Activated CD8-positive, alpha-beta T cell treated with anti-CD3 and anti-CD28 coated beads, Interleukin-2, amount 10 ng/mL, durations not matched to agents 7 days and 5 days (primary cell): ENCODE results near the gene PCDHGB6. TPM values are rescaled to one million over a fixed set of nuclear protein-coding genes. Genes with fewer than 3 reads are reported as not detected.
"Not testable (repeated sequence)": the region's sequence is repeated elsewhere in the genome, so short reads cannot be mapped to it uniquely, and the experiment has no call there.

Source experiments
- ATAC-seq: fragments of 150-1000 bp; cut with Tn5 transposase; one replicate; pipeline ENCODE4 v1.10.0; 2021; ENCODE audit warnings: moderate library complexity
- CTCF ChIA-PET: fragments of 350-600 bp; sonication (Branson Sonifier 250); formaldehyde crosslinking; loops from one replicate; lab custom pipeline; 2021; ENCODE audit warnings: antibody characterized with exemption; lab: Charles Lee
- POLR2A ChIA-PET: fragments of 350-600 bp; sonication (Branson Sonifier 250); formaldehyde crosslinking; loops from one replicate; lab custom pipeline; 2021; ENCODE audit warnings: antibody characterized with exemption; lab: Charles Lee
- DNase-seq: peaks from one replicate; pipeline ENCODE4 v3.0.0-alpha.2; 2020
- H3K27ac Mint-ChIP-seq: one replicate; pipeline ENCODE4 v1.8.0; 2021; ENCODE audit warnings: mild to moderate bottlenecking, mixed read lengths
- H3K27me3 Mint-ChIP-seq: one replicate; pipeline ENCODE4 v1.8.0; 2021; ENCODE audit warnings: low read depth, mixed read lengths
- H3K36me3 Mint-ChIP-seq: one replicate; pipeline ENCODE4 v1.8.0; 2021; ENCODE audit warnings: low read depth, mixed read lengths
- H3K4me1 Mint-ChIP-seq: one replicate; pipeline ENCODE4 v1.8.0; 2021; ENCODE audit warnings: low read depth, mixed read lengths
- H3K4me3 Mint-ChIP-seq: one replicate; pipeline ENCODE4 v1.8.0; 2021; ENCODE audit warnings: mild to moderate bottlenecking, mixed read lengths
- H3K9me3 Mint-ChIP-seq: one replicate; pipeline ENCODE4 v1.8.0; 2022; ENCODE audit warnings: mixed read lengths; ENCODE audit not compliant: insufficient read depth
- total RNA-seq, 2 experiments: library from RNA; stranded (reverse); gene quantifications; one replicate each; pipeline ENCODE4 v1.2.3, GENCODE V29; 2021

Gene PCDHGB6
- total RNA-seq, result not detected

DNA sequence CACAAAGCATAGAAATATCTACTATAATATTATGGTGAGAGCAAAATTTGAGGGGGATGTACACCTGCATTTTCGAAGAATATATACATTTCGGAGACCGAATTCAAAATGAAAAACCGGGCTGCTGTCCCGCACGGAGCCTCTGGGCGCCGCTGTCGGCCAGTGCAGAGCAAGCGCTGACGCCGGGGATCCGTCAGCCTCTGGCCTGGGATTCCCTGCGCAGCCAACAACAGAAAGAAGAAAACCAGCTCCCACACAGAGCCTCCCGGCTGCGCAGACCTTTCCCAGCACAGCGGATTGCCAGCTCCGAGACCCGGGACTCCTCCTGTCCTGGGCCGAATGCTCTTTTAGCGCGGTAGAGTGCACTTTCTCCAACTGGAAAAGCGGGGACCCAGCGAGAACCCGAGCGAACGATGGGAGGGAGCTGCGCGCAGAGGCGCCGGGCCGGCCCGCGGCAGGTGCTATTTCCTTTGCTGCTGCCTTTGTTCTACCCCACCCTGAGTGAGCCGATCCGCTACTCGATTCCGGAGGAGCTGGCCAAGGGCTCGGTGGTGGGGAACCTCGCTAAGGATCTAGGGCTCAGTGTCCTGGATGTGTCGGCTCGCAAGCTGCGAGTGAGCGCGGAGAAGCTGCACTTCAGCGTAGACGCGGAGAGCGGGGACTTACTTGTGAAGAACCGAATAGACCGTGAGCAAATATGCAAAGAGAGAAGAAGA is at the start of gene PCDHGB6:
Gene PCDHGB6, plus strand, starts transcription at position 232 of the 716 bp plus-strand sequence. Its CDS starts 182 bp downstream, at position 414.
- CTCF ChIA-PET, result interaction anchor here (0.6 to 1.9 kb wide), 7 partner anchors 10 to 156 kb away, joined by 3 to 6 read pairs (median 4); partner anchors contain the start of genes PCDHGB7 and TAF7
- ATAC-seq, POLR2A ChIA-PET, H3K27ac Mint-ChIP-seq, H3K4me1 Mint-ChIP-seq, DNase-seq: not testable (repeated sequence)
- Mint-ChIP-seq H3K4me3 (peak within 1 kb of the TSS; percentile 25), H3K9me3 (peaks cover 24% of the 10 kb centered on the region), H3K27me3 (peaks cover 49% of the 10 kb centered on the region), H3K36me3 (peaks cover 13% of the 10 kb centered on the region)

DNA sequence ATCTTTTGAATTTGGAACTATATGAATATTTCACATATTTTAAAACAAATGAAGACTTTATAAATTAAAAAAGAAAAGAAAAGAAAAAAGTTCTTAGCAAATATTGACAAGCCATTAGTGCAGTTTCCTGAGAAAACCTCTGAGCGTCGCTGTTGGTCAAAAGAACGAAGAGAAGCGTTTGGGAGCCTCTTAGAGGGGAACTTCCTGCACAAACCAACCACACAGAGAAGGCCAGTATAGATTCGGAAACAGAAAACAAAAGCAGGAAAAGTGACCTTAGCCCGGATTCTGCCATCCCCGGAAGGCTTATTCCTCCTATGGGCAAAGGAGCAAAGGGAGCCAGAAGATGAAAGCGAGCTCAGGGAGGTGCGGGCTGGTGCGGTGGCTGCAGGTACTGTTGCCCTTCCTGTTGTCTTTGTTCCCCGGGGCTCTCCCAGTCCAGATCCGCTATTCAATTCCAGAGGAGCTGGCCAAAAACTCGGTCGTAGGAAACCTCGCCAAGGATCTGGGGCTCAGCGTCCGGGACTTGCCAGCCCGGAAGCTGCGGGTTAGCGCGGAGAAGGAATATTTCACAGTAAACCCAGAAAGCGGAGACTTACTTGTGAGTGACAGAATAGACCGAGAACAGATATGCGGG is 47.9 kb upstream of the PCDHGB6 start, which contains the start of gene PCDHGB2:
Gene PCDHGB2, plus strand, starts transcription at position 205 of the 637 bp plus-strand sequence. Its CDS starts 142 bp downstream, at position 347.
- Mint-ChIP-seq H3K4me1 (peaks cover 2% of the 10 kb centered on the region), H3K4me3 (peak within 1 kb of the TSS; percentile 54), H3K27ac (no peak within 1 kb of the TSS), H3K9me3 (peaks cover 38% of the 10 kb centered on the region), H3K27me3 (peaks cover 44% of the 10 kb centered on the region), H3K36me3 (peaks cover 29% of the 10 kb centered on the region)
- DNase-seq (peak; percentile 36), ATAC-seq (peak; percentile 55)
- CTCF ChIA-PET, result interaction anchor here (0.7 to 1.6 kb wide), 12 partner anchors 10 to 204 kb away, joined by 3 to 8 read pairs (median 4); partner anchors contain the start of genes PCDHGA10, PCDHGA12, PCDHGA3 and PCDHGB1
- POLR2A ChIA-PET, result no interaction called here

DNA sequence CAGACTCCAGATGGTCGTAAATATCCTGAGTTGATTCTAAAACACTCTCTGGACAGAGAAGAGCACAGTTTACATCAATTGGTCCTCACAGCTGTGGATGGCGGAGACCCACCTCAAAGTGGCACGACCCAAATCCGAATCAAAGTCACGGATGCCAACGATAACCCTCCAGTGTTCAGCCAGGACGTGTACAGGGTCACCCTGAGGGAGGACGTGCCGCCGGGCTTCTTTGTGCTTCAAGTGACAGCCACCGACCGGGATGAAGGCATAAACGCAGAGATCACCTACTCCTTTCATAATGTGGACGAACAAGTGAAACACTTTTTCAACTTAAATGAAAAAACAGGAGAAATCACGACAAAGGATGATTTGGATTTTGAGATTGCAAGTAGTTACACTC is 47.1 kb upstream of the PCDHGB6 start:
- H3K36me3 Mint-ChIP-seq, result peaks cover 35% of the 10 kb centered on the region

DNA sequence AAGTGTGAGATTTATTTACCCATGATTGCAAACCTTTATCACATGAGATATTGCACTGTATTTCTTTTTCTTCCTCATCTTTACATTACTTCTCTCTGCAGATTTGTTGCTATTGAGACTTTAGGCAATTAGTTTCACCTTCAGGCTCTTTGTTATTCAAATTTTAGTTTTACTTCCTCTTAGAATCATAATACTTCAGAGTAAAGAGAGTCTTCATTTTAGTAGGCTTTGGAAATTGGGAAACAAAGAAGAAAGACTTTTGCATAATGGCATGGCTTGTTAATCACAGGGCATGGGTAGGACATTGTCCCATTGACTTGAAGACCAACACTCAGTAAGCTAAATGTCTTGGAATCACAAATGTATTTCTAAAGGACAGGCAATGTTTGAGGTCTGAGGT is 45.1 kb upstream of the PCDHGB6 start:
- no peak for DNase-seq
- no peak overlapping the region for H3K27ac Mint-ChIP-seq
- H3K9me3 Mint-ChIP-seq, result peaks cover 55% of the 10 kb centered on the region
- ChIA-PET POLR2A (interaction anchor here (1.2 kb wide), 1 partner anchor 42 kb away, joined by 3 read pairs; the partner anchor contains the start of gene TAF7), CTCF (no interaction called here)
- peaks cover 2% of the 10 kb centered on the region for H3K4me1 Mint-ChIP-seq
- no peak for ATAC-seq
- H3K27me3 Mint-ChIP-seq, result peaks cover 53% of the 10 kb centered on the region
- H3K36me3 Mint-ChIP-seq, result peaks cover 37% of the 10 kb centered on the region
- H3K4me3 Mint-ChIP-seq, result no peak overlapping the region

More for the DNA sequence above, 47.1 kb upstream of the PCDHGB6 start:
- ChIA-PET CTCF (interaction anchor here (0.8 to 1.3 kb wide), 4 partner anchors 10 to 203 kb away, joined by 3 to 8 read pairs (median 4); partner anchors contain the start of genes PCDHGA10, PCDHGB1 and TAF7), POLR2A (no interaction called here)
- Mint-ChIP-seq H3K4me1 (peaks cover 2% of the 10 kb centered on the region), H3K27ac (no peak overlapping the region), H3K4me3 (peak overlapping the region; percentile 6), H3K27me3 (peaks cover 47% of the 10 kb centered on the region), H3K9me3 (peaks cover 45% of the 10 kb centered on the region)
- DNase-seq (no peak), ATAC-seq (no peak)

DNA sequence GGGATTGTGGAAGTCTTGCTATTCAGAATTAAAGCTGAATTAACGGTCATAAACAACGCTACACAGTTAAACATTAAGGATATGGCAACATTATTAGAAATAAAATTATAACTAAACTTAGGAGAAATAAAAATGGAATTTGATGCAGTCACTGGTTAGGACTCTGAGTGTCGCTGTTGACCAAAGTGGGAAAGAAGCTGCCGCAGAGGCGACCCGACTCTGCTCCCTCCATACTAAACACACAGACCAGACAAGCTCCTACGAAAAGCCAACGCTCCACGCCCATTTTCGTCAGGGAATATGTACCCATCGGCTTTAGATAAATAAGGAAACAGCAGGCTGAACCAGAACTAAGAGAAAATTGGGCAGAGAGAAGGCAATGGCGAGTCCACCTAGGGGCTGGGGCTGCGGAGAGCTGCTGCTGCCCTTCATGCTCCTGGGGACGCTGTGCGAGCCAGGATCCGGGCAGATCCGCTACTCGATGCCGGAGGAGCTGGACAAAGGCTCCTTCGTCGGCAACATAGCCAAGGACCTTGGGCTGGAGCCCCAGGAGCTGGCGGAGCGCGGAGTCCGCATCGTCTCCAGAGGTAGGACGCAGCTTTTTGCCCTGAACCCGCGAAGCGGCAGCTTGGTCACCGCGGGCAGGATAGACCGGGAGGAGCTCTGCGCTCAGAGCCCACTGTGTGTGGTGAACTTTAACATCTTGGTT is 43.7 kb upstream of the PCDHGB6 start, which contains the start of gene PCDHGA5:
Gene PCDHGA5, plus strand, starts transcription at position 211 of the 709 bp plus-strand sequence. Its CDS starts 169 bp downstream, at position 380.
- Mint-ChIP-seq H3K27ac (peak within 1 kb of the TSS; percentile 46), H3K4me1 (peaks cover 2% of the 10 kb centered on the region), H3K9me3 (peaks cover 55% of the 10 kb centered on the region), H3K36me3 (peaks cover 37% of the 10 kb centered on the region), H3K4me3 (peak within 1 kb of the TSS; percentile 28), H3K27me3 (peaks cover 51% of the 10 kb centered on the region)
- no peak for ATAC-seq
- no peak for DNase-seq
- POLR2A ChIA-PET, result no interaction called here
- CTCF ChIA-PET, result interaction anchor here (1.0 to 1.2 kb wide), 6 partner anchors 22 to 57 kb away, joined by 3 to 5 read pairs (median 3); partner anchors contain the start of genes PCDHGA10, PCDHGA11, PCDHGB5 and TAF7

DNA sequence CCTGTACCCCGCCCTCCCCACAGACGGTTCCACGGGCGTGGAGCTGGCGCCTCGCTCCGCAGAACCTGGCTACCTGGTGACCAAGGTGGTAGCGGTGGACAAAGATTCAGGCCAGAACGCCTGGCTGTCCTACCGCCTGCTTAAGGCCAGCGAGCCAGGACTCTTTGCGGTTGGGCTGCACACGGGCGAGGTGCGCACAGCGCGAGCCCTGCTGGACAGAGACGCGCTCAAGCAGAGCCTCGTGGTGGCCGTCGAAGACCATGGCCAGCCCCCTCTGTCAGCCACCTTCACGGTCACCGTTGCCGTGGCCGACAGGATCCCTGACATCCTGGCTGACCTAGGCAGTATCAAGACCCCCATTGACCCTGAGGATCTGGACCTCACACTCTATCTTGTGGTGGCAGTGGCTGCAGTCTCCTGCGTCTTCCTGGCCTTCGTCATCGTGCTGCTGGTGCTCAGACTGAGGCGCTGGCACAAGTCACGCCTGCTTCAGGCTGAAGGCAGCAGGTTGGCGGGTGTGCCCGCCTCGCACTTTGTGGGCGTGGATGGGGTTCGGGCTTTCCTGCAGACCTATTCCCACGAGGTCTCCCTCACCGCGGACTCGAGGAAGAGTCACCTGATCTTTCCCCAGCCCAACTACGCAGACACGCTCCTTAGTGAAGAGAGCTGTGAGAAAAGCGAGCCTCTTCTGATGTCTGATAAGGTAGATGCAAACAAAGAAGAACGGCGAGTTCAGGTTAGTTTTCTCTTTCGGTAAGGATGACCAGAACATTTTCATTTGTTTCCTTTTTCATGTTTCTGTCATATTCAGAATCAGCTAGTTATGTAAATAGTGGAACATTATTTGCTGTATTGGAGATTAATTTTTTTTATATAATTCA is 41.6 kb upstream of the PCDHGB6 start:
- Mint-ChIP-seq H3K36me3 (peaks cover 28% of the 10 kb centered on the region), H3K27me3 (peaks cover 56% of the 10 kb centered on the region), H3K27ac (no peak overlapping the region), H3K9me3 (peaks cover 48% of the 10 kb centered on the region), H3K4me1 (peaks cover 8% of the 10 kb centered on the region), H3K4me3 (peak overlapping the region; percentile 38)
- ATAC-seq (no peak), DNase-seq (no peak)
- ChIA-PET POLR2A (no interaction called here), CTCF (no interaction called here)

DNA sequence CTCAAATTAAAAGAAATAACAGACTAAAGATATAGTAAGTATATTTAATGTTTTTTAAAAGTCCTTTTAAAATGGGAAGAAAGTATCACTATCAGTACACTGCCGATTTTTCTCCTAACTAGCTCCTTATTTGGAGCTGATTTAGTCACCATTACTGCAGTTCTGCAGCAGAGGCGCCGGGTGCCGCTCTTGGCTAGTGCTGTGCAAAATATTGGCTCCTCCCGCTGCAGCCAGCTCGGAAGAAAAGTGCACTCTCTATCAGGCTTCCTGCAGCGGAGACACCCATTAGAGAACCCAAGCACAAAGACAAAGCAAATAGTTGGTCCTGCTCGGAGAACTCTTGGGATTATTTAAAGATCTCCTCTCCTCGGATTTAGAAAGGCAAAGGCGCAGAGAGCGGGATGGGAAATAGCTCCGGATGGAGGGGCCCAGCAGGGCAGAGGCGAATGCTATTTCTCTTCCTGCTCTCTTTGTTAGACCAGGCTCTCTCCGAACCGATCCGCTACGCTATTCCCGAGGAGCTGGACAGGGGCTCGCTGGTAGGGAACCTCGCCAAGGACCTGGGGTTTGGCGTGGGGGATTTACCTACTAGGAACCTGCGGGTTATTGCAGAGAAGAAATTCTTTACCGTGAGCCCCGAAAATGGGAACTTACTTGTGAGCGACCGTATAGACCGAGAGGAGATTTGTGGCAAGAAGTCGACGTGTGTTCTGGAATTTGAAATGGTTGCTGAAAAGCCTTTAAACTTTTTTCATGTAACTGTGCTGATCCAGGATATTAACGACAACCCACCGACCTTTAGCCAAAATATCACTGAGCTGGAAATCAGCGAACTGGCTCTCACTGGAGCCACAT is 37.6 kb upstream of the PCDHGB6 start, which contains the start of gene PCDHGB3:
Gene PCDHGB3, plus strand, starts transcription at position 249 of the 855 bp plus-strand sequence. Its CDS starts 153 bp downstream, at position 402.
- Mint-ChIP-seq H3K4me3 (peak within 1 kb of the TSS; percentile 63), H3K4me1 (peaks cover 8% of the 10 kb centered on the region), H3K9me3 (peaks cover 27% of the 10 kb centered on the region), H3K36me3 (peaks cover 15% of the 10 kb centered on the region), H3K27me3 (peaks cover 45% of the 10 kb centered on the region), H3K27ac (no peak within 1 kb of the TSS)
- peak; percentile 57 for ATAC-seq
- CTCF ChIA-PET, result interaction anchor here (0.8 to 2.2 kb wide), 21 partner anchors 10 to 197 kb away, joined by 3 to 22 read pairs (median 5); partner anchors contain the start of genes PCDHGA1, PCDHGA10, PCDHGA11 and PCDHGA12
- POLR2A ChIA-PET, result interaction anchor here (0.7 kb wide), 1 partner anchor 51 kb away, joined by 3 read pairs; no protein-coding TSS in a partner anchor
- DNase-seq, result peak; percentile 52

DNA sequence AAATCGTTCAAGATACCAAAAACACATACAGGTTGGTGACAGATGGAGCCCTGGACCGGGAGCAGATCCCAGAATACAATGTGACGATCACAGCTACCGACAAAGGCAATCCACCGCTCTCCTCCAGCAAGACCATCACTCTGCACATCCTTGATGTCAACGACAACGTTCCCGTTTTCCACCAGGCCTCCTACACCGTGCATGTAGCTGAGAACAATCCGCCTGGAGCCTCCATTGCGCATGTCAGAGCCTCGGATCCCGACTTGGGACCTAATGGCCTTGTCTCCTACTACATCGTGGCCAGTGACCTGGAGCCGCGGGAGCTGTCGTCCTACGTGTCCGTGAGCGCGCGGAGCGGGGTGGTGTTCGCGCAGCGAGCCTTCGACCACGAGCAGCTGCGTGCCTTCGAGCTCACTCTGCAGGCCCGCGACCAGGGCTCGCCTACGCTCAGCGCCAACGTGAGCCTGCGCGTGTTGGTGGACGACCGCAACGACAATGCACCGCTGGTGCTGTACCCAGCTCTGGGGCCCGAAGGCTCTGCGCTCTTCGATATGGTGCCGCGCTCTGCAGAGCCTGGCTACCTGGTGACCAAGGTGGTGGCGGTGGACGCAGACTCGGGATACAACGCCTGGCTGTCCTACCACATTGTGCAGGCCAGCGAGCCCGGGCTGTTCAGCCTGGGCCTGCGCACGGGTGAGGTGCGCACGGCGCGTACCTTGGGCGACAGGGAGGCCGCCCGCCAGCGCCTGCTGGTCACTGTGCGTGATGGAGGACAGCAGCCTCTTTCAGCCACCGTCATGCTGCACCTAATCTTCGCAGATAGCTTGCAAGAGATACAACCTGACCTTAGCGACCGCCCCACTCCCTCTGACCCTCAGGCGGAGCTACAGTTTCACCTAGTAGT is 36.0 kb upstream of the PCDHGB6 start:
- peaks cover 8% of the 10 kb centered on the region for H3K4me1 Mint-ChIP-seq

More for the DNA sequence above, 36.0 kb upstream of the PCDHGB6 start:
- H3K4me3 Mint-ChIP-seq, result no peak overlapping the region
- DNase-seq, result no peak
- H3K9me3 Mint-ChIP-seq, result peaks cover 18% of the 10 kb centered on the region
- H3K27me3 Mint-ChIP-seq, result peaks cover 39% of the 10 kb centered on the region
- ChIA-PET CTCF (interaction anchor here (0.7 to 1.7 kb wide), 4 partner anchors 28 to 59 kb away, joined by 3 to 6 read pairs (median 6); partner anchors contain the start of genes PCDHGA10, PCDHGA11, PCDHGA12 and PCDHGA3), POLR2A (interaction anchor here (0.6 kb wide), 1 partner anchor 1070 kb away, joined by 3 read pairs; no protein-coding TSS in a partner anchor)
- H3K27ac Mint-ChIP-seq, result no peak overlapping the region
- peaks cover 9% of the 10 kb centered on the region for H3K36me3 Mint-ChIP-seq
- ATAC-seq, result no peak
